DMS114 treated with DMSO at 0.1 percent for 48 hours (cell line): ENCODE measurements around the gene SOX1.

Experiments used
- DNase-seq: peaks from one replicate; lab custom pipeline; 2025; ENCODE audit not compliant: unreplicated experiment; lab: John Stamatoyannopoulos, UW

The SOX1 gene

GRCh38 chr13:112071723-112072533 is 5.0 kb downstream of the SOX1 start:
- DNase-seq: no peak

- no peak for DNase-seq
Observed at GRCh38 chr13:112072534-112073244, 5.7 kb downstream of the SOX1 start.

DNA sequence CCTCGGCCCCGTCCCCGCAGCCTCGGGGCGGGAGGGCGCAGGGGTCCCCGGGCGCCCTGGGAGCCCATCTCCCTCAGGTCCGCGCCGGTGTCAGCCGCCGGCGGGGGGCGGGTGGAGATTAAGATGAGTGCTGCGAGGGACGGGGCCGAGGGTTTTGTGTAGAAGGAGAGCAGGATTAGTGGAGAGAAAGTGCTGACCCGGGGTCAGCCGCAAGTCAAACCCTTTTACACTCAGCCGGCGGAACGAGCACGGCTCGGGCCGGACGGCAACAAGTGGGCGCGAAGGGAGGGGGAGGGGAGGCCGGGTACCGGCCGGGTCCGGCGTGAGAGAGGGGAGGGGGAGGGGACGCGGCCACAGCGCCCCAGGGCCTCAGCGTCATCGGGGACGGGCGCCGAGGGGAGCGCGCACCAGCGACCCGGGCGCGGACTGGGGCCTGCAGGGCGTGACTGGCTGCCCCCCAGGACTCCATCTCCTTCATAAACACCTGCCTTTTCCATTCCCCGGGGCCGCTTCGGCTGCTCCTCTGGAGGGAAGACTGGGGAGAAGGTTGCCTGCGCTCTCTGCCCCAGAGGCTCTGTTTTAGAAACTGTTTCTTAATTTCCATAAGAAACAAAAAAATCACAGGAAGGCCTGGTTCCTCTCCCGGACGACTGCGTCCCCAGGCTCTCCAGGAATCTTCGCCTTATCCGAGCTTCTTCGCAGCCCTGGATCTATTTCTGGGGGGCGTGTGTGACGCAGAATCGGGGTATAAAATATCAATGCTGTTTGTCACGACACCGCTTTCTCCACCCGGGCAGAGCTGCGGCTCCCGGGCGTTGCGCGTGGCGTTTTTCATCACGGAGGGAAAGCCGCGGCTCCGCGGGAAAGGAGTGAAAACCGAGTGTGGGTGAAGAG is 6.5 kb downstream of the SOX1 start:
- DNase-seq: no peak

- DNase-seq: no peak
Observed at GRCh38 chr13:112074139-112074865, 7.4 kb downstream of the SOX1 start.

- DNase-seq: no peak
Observed at GRCh38 chr13:112077729-112078128, 10.8 kb downstream of the SOX1 start.

GRCh38 chr13:112078216-112078615 is 11.3 kb downstream of the SOX1 start:
- DNase-seq: no peak

DNA sequence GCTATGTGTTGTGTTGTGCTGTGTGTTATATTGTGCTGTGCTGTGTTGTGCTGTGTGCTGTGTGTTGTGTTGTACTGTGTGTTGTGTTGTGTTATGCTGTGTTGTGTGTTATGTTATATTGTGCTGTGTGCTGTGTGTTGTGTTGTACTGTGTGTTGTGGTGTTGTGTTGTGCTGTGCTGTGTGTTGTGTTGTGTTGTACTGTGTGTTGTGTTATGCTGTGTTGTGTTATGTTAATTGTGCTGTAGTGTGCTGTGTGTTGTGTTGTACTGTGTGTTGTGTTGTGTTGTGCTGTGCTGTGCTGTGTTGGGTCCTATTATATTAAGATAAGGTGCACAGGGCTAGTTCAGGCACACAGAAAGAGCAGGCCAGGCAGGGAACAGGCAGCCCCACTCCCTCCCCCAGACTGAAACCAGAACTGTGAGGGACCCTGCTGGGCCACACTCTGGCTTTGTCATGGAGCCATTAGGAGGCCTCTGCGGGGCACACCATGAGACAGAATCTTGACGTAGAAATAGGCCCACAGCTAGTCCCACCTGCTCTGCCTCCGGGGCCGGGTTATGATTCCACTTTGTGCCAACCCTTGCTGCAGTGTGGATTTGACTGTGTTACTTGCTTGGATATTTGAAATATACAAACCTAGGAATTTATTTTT is 12.1 kb downstream of the SOX1 start:
- no peak for DNase-seq

GRCh38 chr13:112079696-112080095 is 12.7 kb downstream of the SOX1 start:
- no peak for DNase-seq

GRCh38 chr13:112083971-112084370 is 17.0 kb downstream of the SOX1 start:
- no peak for DNase-seq

GRCh38 chr13:112092453-112092852 is 25.5 kb downstream of the SOX1 start:
- DNase-seq: no peak

- no peak for DNase-seq
Observed at GRCh38 chr13:112095354-112095753, 28.4 kb downstream of the SOX1 start.

GRCh38 chr13:112096959-112097358 is 30.0 kb downstream of the SOX1 start:
- no peak for DNase-seq

DNA sequence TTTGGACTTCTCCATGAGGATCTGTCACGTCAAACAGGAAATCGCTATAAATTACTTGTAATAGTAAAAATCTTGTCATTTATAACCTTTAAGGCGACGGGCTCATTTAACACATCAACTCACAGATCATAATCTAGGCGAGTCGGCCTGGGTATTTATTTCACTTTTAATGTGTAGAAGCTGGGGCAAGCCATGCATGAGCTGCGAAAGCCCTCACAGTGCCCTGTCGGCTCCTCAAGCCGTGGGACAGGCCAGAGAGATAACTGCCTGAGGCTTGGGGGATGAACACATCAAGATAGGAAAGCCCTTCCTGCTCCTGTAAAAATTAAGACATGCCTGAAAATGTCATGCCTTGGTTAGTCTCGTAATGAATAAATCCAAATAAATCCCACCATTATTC is 30.8 kb downstream of the SOX1 start:
- DNase-seq: no peak

DNA sequence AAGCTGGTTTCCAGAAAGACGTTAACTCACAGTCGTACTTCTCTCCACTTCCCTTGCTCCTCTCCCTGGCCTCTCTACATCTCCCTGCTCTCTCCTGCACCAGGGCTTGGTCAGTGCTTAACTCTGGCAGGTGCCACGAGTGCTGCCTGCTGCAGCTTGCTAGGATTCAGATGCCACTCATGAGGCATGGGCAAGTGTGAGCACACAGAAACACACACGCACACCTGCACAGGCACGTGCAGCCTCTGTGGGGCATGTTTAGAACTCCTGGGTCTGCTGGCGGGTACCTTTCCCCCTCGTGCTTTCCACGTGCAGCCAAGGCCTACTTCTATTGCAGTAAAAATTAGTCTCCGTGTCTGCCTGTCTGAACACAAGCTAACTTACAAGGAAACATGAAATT is 31.8 kb downstream of the SOX1 start:
- DNase-seq: no peak

GRCh38 chr13:112101360-112101930 is 34.5 kb downstream of the SOX1 start:
- no peak for DNase-seq

- no peak for DNase-seq
Observed at GRCh38 chr13:112102243-112102642, 35.3 kb downstream of the SOX1 start.

GRCh38 chr13:112103260-112103838 is 36.4 kb downstream of the SOX1 start:
- no peak for DNase-seq

DNA sequence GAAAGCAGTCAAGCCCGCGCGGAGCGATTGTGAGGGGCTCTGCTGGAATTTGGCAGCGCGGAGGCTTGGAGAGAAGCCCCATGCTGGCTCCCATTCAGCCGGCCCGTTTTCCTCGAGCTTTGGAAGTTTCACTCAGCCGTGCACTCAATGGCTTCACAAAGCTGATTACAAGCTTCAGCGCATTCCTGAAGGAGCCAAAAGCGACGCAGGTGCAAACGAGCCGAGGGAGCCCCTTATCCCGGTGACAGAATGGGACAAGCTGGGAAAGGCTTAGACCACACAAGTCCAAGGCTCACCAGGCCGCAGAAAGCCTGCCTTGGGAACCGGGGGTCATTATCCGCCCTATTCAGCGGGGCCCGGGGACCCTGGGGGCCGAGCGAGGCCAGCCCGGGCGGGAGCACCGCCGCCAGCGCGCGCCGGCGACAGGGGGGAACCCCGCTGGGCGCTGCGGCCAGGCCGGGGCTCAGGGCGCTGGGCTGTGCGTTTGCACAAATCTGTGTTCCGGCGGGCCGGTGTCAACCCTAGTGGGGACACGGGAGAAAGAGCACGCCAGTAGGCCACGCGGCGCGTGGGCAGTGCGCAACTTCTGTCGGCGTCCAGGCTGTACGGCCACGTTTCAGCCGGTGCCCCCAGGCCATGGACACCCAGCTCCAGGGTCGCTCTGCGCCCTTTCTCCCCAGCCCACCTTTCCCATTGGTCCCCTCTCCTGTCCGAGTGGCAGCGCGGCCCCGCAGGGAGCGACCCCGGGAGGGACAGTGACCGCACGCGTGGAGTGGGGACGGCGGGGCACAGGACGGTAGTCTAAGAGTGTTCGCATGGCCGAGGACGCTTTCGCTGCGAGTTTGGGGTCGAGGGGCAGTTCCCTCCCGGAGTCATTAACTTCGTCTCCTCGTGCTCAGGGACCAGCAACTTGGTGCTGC is 37.3 kb downstream of the SOX1 start:
- DNase-seq: no peak

GRCh38 chr13:112104881-112105234 is 37.9 kb downstream of the SOX1 start:
- DNase-seq: no peak
